Neural cell (in vitro differentiated cells): ENCODE data around the gene TENM3. TPM values are rescaled to one million over a fixed set of nuclear protein-coding genes. Genes with fewer than 3 reads are reported as not detected.

Source experiments
- H2AFZ ChIP-seq: fragments of 200-600, 300-800 bp; sonication (generic), shearing (Covaris generic); 2 replicates; pipeline ENCODE4 v1.6.0; 2014; ENCODE audit warnings: low read depth, mild to moderate bottlenecking, antibody characterized with exemption, low read length, moderate library complexity
- H3F3A ChIP-seq: fragments of 200-600 bp; shearing (Covaris generic); 2 replicates; pipeline ENCODE4 v1.6.1; 2016; ENCODE audit warnings: mild to moderate bottlenecking, moderate library complexity, mixed read lengths, antibody characterized with exemption, low read length; ENCODE audit not compliant: insufficient read depth, poor library complexity, severe bottlenecking
- H3K27ac ChIP-seq: fragments of 200-600, 300-800 bp; sonication (generic), shearing (Covaris generic); 2 replicates; pipeline ENCODE4 v1.5.1; 2014; ENCODE audit warnings: mild to moderate bottlenecking, low read length, moderate library complexity
- H3K27me3 ChIP-seq: fragments of 300-800, 200-600 bp; sonication (generic), shearing (Covaris generic); 2 replicates; pipeline ENCODE4 v1.6.0; 2014; ENCODE audit warnings: mild to moderate bottlenecking, low read depth, low read length, moderate library complexity; ENCODE audit not compliant: insufficient read depth
- H3K36me3 ChIP-seq: fragments of 300-800, 200-600 bp; sonication (generic), shearing (Covaris generic); 2 replicates; pipeline ENCODE4 v1.5.1; 2014; ENCODE audit warnings: mild to moderate bottlenecking, antibody characterized with exemption, low read length, moderate library complexity; ENCODE audit not compliant: insufficient read depth
- H3K4me2 ChIP-seq: fragments of 300-800, 200-600 bp; sonication (generic), shearing (Covaris generic); 2 replicates; pipeline ENCODE4 v1.6.0; 2014; ENCODE audit warnings: mild to moderate bottlenecking, low read length
- H3K4me3 ChIP-seq: fragments of 300-800, 200-600 bp; sonication (generic), shearing (Covaris generic); 2 replicates; pipeline ENCODE4 v1.5.1; 2014; ENCODE audit warnings: mild to moderate bottlenecking, low read length, moderate library complexity
- H3K79me2 ChIP-seq: fragments of 200-600 bp; shearing (Covaris generic); replicated peaks from 2 replicates; pipeline ENCODE4 v1.6.0; 2014; ENCODE audit warnings: mild to moderate bottlenecking, low read length, moderate library complexity; ENCODE audit not compliant: insufficient read depth
- H3K9ac ChIP-seq: fragments of 300-800, 200-600 bp; sonication (generic), shearing (Covaris generic); 2 replicates; pipeline ENCODE4 v1.6.1; 2016; ENCODE audit warnings: mild to moderate bottlenecking, low read length, mixed read lengths
- H3K9me2 ChIP-seq: fragments of 200-600 bp; shearing (Covaris generic); 2 replicates; pipeline ENCODE4 v1.6.1; 2016; ENCODE audit warnings: mild to moderate bottlenecking, low read length, mixed read lengths; ENCODE audit not compliant: insufficient read depth
- H3K9me3 ChIP-seq: fragments of 200-600, 300-800 bp; sonication (generic), shearing (Covaris generic); 2 replicates; pipeline ENCODE4 v1.6.1; 2016; ENCODE audit warnings: mild to moderate bottlenecking, mixed run types, low read length, moderate library complexity, mixed read lengths
- H4K20me1 ChIP-seq: fragments of 200-600 bp; shearing (Covaris generic); 2 replicates; pipeline ENCODE4 v1.6.1; 2016; ENCODE audit warnings: mild to moderate bottlenecking, mixed run types; ENCODE audit not compliant: insufficient read depth
- CTCF ChIP-seq: fragments of 450-650 bp; IDR thresholded peaks from 2 replicates; pipeline ENCODE4 v1.5.1; 2014; ENCODE audit warnings: antibody characterized with exemption, mild to moderate bottlenecking, moderate library complexity; ENCODE audit not compliant: poor library complexity, severe bottlenecking
- EP300 ChIP-seq: fragments of 450-650 bp; conservative IDR thresholded peaks from 2 replicates; pipeline ENCODE4 v1.6.1; 2014; ENCODE audit warnings: antibody characterized with exemption, mild to moderate bottlenecking, moderate library complexity; ENCODE audit not compliant: poor library complexity, severe bottlenecking
- EZH2 ChIP-seq: fragments of 200-600, 300-800 bp; shearing (Covaris generic), sonication (generic); IDR thresholded peaks from 2 replicates; pipeline ENCODE4 v1.6.1; 2014; ENCODE audit warnings: antibody characterized with exemption, low read length, borderline replicate concordance, mild to moderate bottlenecking; ENCODE audit not compliant: insufficient read depth, poor library complexity, severe bottlenecking
- MXI1 ChIP-seq: fragments of 450-650 bp; conservative IDR thresholded peaks from 2 replicates; pipeline ENCODE4 v1.6.1; 2014; ENCODE audit warnings: antibody characterized with exemption, mild to moderate bottlenecking; ENCODE audit not compliant: poor library complexity, severe bottlenecking
- POLR2AphosphoS5 ChIP-seq: IDR thresholded peaks from 2 replicates; pipeline ENCODE4 v1.6.1; 2012
- RAD21 ChIP-seq: fragments of 450-650 bp; conservative IDR thresholded peaks from 2 replicates; pipeline ENCODE4 v1.6.1; 2014; ENCODE audit warnings: antibody characterized with exemption, mild to moderate bottlenecking, moderate library complexity
- SMC3 ChIP-seq: fragments of 450-650 bp; conservative IDR thresholded peaks from 2 replicates; pipeline ENCODE4 v1.6.1; 2014; ENCODE audit warnings: antibody characterized with exemption, mild to moderate bottlenecking, moderate library complexity; ENCODE audit not compliant: poor library complexity
- TAF1 ChIP-seq: IDR thresholded peaks from 2 replicates; pipeline ENCODE4 v1.6.1; 2012; ENCODE audit warnings: low read depth
- polyA plus RNA-seq: library from polyadenylated mRNA; depleted of rRNA; stranded (reverse); fragments of >200 nt; gene quantifications from 2 replicates; pipeline ENCODE4 v1.2.3, GENCODE V29; 2014
- TF ChIP-seq, protein P1 (sequence below): IDR thresholded peaks from 2 replicates; pipeline ENCODE4 v1.6.1; 2012; ENCODE audit warnings: borderline replicate concordance

Gene TENM3
- polyA plus RNA-seq, 1 donor from 2014 or later, result 7.3 TPM

DNA sequence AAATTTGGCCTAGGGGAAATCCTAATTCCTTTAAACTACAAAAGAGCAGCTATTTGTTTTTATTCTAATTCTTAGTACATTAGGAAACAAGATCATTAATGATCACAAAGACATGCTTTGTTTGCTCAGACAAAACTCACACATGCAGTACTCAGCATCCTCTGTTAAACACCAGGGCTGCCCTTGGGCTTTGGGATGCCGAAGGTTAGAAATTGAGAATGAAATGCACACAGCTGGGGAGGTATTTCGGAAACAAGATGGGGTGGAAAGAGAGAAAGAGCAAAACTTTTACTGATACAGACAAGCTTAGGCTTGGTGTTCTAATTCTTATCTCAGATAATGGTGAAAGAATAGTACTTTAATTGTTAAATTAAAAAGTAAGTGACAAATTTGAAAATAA lies 451.3 kb downstream of the TENM3 start:
- Histone ChIP-seq H2AFZ (no peak overlapping the region), H3K27me3 (no peaks in the 10 kb centered on the region), H3F3A (no peaks in the 10 kb centered on the region), H3K9ac (no peak overlapping the region), H4K20me1 (no peaks in the 10 kb centered on the region), H3K4me2 (no peak overlapping the region), H3K27ac (no peak overlapping the region), H3K4me3 (no peak overlapping the region), H3K36me3 (no peaks in the 10 kb centered on the region), H3K9me2 (no peaks in the 10 kb centered on the region), H3K9me3 (no peaks in the 10 kb centered on the region), H3K79me2 (no peaks in the 10 kb centered on the region)
- TF ChIP-seq, protein P1, sequence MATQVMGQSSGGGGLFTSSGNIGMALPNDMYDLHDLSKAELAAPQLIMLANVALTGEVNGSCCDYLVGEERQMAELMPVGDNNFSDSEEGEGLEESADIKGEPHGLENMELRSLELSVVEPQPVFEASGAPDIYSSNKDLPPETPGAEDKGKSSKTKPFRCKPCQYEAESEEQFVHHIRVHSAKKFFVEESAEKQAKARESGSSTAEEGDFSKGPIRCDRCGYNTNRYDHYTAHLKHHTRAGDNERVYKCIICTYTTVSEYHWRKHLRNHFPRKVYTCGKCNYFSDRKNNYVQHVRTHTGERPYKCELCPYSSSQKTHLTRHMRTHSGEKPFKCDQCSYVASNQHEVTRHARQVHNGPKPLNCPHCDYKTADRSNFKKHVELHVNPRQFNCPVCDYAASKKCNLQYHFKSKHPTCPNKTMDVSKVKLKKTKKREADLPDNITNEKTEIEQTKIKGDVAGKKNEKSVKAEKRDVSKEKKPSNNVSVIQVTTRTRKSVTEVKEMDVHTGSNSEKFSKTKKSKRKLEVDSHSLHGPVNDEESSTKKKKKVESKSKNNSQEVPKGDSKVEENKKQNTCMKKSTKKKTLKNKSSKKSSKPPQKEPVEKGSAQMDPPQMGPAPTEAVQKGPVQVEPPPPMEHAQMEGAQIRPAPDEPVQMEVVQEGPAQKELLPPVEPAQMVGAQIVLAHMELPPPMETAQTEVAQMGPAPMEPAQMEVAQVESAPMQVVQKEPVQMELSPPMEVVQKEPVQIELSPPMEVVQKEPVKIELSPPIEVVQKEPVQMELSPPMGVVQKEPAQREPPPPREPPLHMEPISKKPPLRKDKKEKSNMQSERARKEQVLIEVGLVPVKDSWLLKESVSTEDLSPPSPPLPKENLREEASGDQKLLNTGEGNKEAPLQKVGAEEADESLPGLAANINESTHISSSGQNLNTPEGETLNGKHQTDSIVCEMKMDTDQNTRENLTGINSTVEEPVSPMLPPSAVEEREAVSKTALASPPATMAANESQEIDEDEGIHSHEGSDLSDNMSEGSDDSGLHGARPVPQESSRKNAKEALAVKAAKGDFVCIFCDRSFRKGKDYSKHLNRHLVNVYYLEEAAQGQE, result no peak
- TF ChIP-seq TAF1 (no peak), CTCF (no peak), EZH2 (no peak), SMC3 (no peak), EP300 (no peak), RAD21 (no peak), MXI1 (no peak), POLR2AphosphoS5 (no peak)

GRCh38 chr4:182695009-182695408 lies 451.8 kb downstream of the TENM3 start:
- Histone ChIP-seq H3K79me2 (no peaks in the 10 kb centered on the region), H4K20me1 (no peaks in the 10 kb centered on the region), H3F3A (no peaks in the 10 kb centered on the region), H3K4me3 (no peak overlapping the region), H2AFZ (no peak overlapping the region), H3K27me3 (no peaks in the 10 kb centered on the region), H3K9me2 (no peaks in the 10 kb centered on the region), H3K27ac (no peak overlapping the region), H3K9me3 (no peaks in the 10 kb centered on the region), H3K4me2 (no peak overlapping the region), H3K9ac (no peak overlapping the region), H3K36me3 (no peaks in the 10 kb centered on the region)
- TF ChIP-seq POLR2AphosphoS5 (no peak), MXI1 (no peak), EZH2 (no peak), TAF1 (no peak), CTCF (no peak), EP300 (no peak), SMC3 (no peak), RAD21 (no peak)
- TF ChIP-seq, protein P1, result no peak
